Superior temporal gyrus (tissue), 1 donor: ENCODE measurements around the gene NDUFB4.

ENCODE experiments used
- DNase-seq: peaks from one replicate; pipeline ENCODE4 v3.0.0-alpha.2; 2016; ENCODE audit errors: extremely low spot score

NDUFB4 gene

DNA sequence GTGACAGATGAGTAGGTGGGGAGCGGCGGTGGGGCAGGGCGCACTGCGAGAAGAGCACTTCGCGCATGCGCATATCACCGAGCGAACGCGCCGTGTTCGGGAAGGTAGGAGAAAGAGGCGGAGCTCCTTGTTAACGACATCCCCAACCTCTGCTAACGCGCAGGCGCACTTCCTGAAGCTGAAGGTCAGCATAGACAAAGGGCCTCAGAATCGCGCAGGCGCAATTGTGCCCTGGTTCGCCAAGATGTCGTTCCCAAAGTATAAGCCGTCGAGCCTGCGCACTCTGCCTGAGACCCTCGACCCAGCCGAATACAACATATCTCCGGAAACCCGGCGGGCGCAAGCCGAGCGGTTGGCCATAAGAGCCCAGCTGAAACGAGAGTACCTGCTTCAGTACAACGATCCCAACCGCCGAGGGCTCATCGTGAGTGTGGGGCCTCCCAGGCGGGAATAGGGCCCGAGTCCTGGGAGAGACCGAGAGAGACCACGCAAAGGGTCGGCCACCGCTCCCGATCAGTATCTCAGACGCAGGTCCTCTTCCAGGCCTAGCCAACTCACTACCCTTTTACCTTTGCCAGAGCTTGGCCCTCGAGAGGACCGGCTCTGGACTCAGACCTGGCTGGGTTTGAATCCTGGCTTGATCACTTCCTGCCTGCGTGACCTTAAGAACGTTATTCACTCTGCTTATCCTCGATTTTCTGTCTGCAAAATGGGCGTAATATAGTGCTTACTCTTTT, at the start of gene NDUFB4:
TSS of gene NDUFB4 (plus strand) at position 221 of the 737 bp plus-strand sequence. CDS start at position 245, 24 bp downstream.
- peak; percentile 99 for DNase-seq

DNA sequence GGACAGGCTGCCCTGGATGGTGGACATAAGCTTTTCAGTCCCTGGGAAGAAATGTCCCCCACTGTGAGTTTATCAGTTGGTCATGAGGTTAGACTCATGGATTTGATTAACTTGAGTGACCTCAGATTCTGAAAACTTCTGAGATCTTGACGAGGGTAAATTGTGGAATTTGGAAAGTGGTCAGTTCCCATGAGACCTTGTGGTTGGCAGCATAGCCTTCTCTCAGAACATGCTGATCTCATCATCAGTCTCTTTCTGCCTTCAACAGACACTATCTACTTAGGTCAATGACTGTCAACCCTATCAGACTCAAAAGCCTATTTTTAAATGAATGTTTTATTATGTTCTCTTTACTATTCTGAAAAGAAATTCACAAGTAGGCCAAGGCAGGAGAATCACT, 45.6 kb upstream of the NDUFB4 start:
- DNase-seq: no peak

DNA sequence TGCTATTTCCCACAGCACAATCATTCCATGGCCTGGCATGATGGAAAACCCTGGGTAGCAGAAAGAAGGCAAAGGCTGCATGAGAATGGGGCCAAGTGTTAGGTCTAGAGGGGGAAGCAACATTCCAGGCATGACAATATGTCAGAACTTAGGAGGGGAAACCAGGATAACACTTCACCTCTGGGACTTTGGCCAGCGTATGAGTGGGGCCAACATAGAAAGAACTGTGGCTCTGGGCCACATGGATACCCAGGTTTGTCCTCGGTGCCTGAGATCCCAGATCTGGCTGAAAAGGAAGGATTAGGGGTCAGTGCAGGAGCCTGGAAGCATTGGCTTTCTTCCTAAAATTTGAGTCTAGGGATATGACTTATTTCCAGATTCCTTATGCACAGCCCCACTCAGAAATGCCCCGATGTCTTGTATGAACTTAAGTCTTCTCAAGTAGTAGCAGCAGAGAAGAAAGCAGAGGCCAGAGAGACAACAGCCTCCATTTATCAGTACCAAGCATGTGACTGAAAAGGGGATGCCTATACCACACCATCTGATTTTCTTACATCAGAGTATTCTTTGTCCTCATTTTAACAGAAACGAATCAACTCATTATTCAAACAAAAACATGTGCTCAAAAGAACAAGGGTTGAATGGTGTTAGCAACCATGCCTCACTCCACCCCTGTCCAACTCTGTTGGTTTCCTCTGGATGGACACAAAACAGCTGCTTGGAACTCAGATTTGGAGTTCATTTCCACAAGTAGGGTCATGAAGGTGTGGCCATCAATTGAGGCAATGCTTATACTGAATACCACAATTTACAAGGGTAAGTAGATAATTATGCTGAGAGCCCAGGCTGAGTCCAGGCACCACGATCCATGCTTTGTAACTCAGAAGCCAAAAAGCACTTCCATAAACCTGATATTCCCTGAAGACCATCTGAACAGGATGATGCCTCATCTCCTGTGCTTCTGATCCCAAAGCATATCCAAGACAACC, 43.7 kb upstream of the NDUFB4 start:
- no peak for DNase-seq

DNA sequence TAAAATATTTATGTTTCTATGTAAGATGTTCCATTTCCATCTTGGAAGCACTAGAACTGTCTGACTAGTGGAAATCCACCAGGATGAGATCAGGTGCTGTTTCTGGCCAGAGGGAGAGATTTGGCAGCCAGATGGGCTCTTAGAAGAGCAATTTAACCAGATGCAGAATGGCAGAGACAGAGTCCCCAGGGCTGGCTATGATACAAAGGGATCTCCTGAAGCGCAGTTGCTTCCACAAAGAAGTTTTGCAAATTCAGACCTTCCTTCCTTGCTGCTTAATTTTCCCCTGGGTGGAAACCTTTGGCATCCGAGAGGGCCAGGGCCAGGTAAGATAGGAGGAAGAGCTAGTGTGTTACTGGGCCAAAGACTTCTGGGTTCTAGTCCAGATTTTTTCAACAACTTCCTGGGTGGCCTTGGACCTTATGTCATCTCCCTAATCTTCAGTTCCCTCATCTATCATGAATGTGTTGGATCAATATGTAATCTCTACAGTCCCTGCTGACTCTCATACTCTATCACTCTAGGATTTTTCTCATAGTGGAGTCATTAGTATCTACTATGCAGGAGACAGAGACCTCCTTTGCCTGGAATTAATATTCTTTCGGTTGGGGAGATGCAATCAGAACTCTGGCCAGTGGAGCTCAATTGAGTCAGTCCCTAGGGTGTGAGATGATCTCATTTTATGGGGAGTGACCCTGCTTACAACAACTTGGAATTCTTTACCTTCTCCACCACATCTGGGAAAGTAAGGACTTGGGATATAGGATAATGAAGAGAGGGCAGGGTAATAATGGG, 41.1 kb upstream of the NDUFB4 start:
- DNase-seq: no peak

DNA sequence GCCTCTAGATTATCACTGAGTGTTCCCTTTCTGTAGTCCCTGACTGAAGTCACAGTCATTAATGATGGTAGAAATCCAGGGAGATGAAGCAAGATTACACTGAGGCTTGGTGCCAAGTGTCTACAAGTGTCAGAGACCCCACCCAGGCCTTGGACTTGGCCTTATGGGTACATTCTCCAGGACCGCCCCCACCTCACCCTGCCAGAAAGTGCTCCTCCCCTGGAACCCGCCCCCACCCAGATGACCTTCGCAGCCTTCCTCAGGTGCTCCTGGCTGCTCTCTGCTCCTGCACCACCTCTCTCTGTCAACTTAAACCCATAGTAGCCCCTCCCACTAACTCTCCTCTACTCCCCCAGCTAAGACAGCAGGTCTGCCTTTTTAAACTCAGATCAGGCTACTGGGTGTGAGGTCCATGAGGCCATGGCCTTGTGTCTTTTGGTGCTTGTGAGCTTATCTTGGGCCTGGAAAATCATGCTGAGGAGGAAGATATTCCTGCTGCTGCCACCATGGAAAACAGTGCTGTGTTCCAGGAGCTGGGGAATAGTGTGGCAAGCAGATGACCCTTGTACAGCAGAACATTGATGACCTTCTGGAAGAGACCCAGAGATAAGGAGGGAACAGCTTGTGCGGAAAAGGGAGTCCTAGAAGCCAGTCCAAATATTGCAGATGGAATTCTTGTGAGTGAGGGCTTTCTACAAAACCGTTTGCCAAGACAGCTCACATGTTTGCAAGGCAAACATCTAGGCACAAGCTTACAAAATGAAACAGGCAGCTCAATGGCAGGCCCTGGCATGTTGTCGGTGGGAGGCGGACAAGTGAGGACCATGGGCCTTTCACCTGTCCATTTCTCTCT, 40.3 kb upstream of the NDUFB4 start:
- DNase-seq: no peak

DNA sequence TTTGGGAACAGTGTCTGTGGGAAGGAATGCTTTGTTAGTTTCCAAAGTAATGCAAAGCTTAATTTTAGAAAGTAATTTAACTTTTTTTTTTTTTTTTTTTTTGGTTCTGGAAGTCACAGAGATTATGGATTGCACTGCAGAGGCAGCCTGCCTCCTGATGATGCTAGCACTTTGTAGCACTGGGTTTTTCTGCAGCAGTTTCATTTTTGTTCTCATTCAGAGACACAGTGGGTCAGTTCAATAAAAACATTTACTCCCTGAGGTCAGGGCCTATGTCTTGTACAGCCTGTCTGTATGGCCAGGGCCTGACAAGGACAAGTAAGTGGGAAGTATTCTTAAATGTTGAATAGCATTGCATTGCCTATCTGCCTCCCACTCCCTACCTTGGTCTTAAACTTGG, 39.0 kb upstream of the NDUFB4 start:
- DNase-seq: no peak

DNA sequence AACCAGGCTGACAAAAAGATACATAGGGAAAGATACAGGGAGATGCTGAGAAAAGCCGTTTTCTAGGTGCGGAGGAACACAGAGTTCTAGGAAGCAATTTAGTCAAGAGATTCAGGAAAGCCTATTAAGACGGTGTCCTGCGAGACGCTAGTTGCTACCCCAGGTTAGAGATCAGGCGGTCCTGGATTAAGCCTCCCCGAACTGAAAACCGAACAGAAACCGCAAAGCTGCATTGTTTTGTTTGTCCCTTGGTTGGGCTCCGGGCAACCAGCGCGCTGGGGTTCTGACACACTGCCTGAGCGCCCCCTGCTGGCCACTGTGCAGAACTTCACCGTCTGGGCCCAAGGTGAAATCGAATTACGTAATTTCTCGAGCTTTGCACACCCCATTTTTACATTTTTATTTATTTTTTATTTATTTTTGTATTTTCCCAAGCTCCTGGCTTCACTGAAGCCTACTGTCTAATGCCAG, 37.3 kb upstream of the NDUFB4 start:
- DNase-seq: peak; percentile 93

DNA sequence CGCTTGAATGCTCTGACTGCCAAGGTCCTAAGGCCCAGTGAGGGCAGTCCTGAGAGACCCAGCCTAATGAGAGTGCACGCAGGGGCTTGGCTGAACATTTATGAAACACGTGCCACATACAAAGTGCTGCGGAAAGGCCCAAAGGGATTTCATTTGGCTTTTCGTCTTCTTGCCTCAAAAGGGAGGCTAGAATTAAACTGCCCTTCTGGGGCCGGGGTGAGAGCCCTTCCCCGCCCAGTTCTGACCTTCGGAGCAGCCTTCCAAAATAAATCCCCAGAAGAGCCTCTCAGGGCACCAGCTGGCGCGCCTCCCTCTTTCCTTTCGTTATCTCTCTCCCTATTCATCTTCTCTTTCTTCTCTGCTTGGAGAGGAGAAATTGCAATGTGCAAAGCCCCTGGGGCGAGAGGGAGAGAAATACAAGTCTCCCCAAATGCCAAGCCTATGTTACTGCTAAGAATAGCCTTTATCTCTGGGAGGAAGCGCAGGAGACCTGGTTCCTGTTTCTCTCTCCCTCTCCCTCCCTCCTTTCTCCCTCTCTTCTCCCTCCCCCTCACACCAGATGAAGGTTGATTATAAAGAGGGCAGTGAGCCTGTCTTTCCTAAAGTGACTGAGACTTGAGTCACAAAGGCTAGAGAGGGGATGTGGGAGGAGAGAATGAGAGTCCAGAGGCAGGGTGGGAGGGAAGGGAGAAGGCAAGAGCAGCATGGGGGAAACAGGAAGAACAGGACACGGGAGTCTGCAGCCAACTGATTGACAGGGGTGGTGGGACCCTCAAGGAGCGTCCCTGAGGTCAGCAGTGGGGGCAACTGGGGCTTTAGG, 36.7 kb upstream of the NDUFB4 start:
- peak; percentile 66 for DNase-seq

DNA sequence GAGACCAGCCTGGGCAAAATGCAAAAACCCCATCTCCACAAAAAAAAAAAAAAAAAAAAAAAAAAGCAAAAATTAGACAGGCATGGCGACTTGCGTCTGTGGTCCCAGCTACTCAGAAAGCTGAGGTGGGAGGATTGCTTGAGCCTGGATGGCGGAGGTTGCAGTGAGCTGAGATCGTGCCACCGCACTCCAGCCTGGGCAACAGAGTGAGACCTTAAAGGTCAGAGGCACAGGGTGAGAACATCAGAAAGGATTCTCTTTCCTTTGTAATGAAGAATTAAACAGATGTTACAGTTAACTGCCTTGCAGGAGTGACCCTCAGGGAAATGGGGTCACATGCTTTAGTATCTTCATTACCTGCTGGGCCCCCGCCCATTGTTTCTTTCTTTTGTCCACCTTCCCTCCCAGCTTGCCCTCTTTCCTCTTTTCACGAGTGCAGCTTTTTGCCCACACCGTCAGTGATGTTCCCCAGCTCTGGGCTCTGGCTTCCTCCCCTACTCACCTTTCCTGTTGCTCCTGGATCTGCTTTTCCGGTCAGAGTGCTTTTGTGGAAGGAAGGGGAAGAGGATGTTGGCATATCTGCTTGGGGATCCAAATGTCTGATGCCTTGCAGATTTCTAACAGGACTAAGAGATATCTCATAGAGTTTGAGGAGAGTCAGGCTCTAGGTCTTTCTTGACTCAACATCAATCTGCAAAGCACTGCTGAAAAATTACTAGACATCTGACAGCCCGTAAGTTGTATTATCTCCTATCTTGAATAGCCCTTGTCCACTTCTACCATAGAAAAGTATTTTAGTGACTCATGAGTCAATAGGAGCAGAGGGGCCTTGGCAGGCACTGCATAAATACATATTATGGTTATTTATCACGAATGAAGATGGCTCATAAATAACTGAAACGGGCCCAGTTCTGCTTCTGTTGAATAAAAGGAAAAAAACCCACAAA, 35.6 kb upstream of the NDUFB4 start:
- no peak for DNase-seq

DNA sequence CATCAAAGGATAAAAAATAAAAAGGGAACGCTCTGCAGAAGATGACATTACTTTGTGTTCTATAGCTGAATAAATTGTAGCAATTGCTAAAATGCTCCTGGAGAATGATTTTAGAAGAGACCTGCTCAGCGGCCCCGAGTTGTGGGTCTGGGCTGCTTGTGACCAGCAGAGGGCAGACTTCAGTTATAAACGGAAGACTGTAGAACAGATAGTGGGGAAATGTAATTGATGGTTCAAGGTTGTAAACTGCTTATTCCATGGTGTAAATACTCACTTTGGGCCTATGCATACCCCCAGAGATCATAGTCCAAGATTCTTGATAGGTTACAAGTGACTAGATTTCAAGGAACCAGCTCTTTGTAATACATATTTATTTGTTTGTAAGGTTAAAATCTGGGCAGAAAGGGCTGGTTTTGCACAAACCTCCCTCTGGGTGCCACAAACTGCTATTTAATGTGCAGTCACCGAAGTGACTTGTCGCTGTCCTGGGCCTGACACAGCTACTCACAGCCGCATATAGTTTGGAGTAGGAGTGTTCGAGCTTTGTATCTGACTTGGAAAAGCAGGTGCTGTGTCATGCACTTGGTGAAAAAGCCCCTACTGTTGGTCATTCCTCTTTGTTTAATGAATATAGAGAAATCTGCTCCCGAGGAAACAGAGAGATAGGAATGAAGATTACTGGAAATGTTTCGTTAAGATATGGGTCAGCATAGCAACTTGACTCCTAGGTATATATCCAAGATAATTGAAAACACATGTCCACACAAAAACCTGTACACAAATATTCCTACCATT, 34.7 kb upstream of the NDUFB4 start:
- DNase-seq: peak; percentile 93

DNA sequence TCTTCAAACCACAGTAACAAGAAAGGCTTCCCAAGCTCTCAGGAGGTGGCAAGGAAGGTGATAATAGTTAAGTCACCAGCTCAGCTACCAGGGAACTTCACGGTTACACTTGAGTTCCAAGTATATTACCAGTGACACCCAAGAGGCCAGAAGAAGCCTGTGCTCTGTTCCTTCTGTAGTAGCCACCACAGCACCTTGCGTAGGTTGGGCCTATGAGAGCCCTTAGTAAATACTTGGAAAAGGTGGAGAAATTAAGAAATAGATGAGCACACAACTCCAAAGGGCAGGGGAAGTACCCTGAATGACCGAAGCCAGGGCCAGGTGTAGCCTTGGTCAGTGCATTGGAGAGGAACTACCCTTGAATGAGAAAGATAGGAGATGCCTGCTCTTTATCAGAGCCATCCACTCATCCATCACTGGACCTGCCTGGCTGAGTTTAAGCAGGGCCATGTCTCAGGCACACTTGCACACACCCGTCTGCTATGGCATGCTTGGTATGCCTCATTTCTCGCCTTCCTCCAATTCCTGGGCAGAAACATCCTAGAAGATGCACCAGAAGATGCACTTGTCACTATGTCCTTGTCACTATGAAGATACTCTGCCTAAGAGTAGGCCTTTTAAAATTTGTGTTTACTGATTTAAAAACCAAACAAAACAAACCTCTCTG, 32.6 kb upstream of the NDUFB4 start:
- DNase-seq: no peak

DNA sequence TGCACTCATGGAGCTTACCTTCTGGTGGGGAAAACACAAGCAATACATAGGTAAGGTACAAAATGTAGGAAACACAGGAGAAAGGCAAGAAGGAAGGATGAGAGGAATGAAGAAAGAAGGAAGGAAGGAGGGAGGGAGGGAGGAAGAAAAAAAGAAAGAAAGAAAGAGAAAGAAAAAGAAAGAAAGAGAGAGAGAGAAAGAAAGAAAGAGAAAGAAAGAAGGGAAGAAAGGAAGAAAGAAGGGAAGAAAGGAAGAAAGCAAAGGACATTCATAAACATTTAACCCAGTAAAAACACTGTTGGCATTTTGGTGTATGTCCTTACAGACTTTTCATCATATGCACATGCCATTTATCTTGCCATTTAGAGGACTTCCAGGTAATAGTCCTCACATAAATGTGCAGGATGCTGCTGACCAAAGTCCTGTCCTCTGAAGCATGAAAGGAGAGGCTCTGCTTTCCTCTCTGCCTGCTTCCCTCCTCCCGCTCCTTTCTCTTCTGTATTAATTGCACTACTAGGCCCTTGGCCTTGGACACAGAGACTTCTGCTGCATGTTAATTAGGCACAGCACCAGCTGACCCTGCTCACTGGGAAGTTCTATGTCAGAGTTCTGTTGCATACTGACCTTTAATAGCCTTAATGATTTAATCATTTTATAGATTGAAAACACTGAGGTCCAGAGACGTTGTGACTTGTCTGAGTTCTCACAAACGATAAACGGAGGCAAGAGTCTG, 29.7 kb upstream of the NDUFB4 start:
- DNase-seq: peak; percentile 55

DNA sequence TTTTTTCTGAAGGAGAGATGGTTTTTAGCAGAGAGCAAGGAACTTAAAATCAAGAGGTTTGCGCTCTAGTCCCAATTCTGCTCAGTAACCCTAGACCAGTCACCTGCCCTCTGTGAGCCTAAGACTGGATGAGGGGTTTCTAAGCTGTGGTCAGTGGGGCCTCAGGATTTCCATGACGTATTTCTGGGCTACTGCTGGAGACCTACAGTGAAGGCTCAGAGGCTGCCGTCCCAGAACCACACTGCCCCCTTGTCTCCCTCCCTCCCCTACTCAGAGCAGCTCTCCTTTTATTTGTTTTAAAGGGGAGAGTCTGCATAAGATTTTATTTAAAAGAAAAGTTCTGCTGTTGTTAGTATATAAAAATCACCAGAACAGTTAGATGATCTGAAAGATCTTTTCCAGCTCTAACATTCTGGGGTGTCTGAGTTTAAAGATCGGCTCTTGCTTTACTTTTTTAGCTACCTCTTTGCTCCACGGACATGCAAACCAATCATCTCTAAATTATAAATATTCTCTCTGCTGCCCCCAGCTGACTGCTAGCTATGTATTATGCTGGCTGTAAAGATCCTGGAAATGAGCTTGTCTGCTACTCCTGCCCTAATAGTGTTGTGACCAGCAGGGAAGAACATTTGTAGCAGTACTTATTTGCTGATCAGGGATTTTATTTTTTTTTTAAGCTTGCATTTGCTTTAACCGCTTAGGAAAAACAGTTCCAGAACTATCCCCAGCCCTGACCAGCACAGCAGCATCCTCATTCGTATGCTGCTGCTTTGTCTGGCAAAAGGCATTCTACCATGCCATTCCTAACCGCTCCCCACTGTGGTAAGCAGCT, 28.6 kb upstream of the NDUFB4 start:
- peak; percentile 84 for DNase-seq

DNA sequence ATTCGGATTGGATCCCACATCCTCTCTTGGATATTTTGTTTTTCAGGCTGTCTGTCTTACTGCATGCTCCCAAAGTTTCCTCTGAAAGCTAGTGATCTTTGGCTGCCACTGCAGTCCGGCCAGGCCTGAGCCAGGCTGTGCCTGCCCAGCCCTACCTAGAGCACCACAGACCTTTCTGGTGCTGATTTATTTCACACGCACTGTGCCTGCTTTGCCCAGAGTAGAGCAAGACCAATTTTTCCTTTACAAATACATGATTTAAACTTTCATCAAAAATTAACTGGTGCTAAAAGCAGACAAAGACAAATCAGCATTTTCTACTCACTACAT, 28.0 kb upstream of the NDUFB4 start:
- DNase-seq: no peak

DNA sequence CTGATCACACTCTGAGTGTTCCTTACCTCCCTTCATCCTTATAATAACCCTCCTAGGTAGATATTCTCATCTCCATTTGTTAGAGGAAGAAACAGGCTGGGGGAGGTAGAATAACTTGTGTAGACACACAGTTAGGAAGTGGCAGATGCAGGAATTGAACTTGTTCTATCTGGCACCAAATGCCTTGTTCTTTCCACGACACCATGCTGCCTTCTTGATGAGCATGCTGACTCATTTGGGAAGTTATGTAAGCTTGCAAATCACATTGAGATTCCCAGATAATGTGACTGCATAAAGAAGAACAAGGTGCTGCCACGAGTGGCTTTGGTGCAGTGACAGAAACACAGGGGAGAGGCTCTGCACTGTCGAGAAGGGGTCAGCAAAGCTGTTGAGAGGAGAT, 27.5 kb upstream of the NDUFB4 start:
- peak; percentile 76 for DNase-seq
